Stimulated activated CD8-positive, alpha-beta memory T cell treated with anti-CD3 and anti-CD28 coated beads, Interleukin-4, amount 100 ng/mL, for 1 hour (primary cell): Measurements from ENCODE around the gene KIF26B.

Experiments
- DNase-seq, 2 donors: peaks; one replicate each; pipeline ENCODE4 v3.0.0-alpha.2; 2020; ENCODE audit warnings: low read depth in 2 of 2, low spot score in 1 of 2

The KIF26B gene

DNA sequence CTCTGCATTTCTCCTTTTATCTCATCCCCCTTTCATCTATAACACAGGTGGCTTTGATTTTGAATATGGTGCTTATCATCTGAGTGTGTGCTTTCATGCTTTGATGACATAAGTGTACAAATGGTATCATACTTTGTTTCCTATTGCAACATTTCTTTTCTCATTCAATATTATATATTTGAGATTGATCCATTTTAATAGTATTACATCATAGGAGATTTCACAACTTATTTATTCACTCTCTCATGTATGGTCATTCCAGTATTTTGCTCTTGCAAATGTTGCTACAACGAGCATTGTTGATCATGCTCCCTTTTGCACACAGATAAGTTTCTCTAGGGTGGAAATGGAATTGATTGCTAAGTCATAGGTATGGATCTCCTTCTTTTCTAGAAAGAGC, 302.8 kb downstream of the KIF26B start:
- DNase-seq: no peak

DNA sequence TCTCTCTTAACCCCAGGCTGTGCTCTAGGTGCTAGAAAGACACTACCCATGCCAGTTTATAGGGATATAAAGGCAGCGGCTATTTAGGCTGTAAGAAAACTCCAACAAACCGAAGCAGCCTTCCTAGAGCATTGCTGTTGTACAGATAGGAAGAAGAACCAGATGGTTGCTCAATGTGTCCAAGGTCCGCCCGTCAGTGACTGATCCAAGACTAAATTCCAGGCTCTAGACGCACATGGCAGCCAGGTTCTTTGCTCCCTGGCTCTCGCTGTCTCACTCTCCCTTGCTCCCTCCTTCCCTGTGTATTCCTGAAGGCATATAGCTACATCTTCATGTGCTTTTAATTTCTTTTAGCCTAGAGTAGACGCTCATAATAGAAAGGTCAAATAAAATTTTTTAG, 303.4 kb downstream of the KIF26B start:
- DNase-seq: no peak

DNA sequence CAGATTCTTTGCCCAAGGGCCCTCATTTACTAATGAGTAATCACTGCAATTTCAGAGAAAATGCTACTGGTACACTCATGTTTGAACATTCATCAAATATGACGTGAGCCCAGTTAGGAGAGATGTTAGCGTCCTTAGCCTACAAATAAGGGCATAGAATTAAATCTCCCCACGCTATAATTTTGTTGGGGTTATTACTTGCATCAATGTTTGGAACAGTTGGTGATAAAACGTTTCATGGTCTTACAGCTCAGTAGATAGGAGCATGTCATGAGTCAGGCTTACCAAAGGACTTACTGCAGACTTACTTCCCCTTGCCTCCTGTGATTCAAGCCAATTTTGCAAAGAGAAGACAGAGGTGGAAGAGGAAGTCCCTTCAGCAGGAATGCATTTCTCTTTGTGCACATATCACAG, 304.0 kb downstream of the KIF26B start:
- DNase-seq: no peak

- DNase-seq: no peak
Measured at GRCh38 chr1:245459621-245460020, 304.8 kb downstream of the KIF26B start.

GRCh38 chr1:245461681-245462080, 306.9 kb downstream of the KIF26B start:
- no peak for DNase-seq

DNA sequence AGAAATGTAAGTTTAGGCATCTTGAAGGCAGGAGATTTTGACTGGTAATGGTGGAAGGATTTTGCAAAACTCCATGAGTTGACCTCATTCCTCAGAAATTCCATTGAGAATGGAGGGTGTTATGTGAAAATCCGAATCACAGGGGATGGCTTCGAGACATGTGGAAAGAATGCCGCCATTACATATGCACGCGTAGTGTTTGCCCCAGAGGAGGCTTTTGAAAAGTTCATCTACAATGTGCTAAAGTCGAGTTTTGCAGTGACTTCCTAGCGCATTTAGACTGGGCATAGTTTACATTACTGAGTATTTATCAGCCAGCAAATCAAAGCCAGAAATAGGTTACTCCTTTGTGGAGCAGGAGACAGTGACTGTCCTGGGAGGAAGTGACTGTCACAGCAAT, 307.4 kb downstream of the KIF26B start:
- no peak for DNase-seq

- DNase-seq: no peak
Measured at GRCh38 chr1:245463392-245464165, 308.8 kb downstream of the KIF26B start.

GRCh38 chr1:245464290-245464689, 309.5 kb downstream of the KIF26B start:
- no peak for DNase-seq

- no peak for DNase-seq
Measured at GRCh38 chr1:245465666-245466065, 310.9 kb downstream of the KIF26B start.

DNA sequence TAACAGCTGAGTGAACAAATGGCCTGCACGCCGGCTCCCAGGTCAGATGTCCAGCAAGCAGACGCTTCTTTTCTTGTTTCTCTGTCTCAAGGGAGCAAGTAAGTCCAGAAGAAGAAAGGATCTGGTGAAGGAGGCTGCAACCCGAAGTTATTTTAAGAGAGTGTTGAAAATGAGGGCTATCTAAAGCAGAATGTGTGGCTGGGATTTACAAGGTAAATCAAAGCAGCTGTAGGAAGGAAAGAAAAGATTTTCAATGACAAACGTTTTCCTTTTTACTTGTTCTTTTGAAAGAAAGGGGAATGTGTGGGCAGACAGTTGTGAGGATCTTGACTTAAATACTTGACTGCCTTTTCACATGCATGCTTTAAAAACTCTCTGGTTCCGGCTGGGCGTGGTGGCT, 311.5 kb downstream of the KIF26B start:
- no peak for DNase-seq

GRCh38 chr1:245467804-245468203, 313.0 kb downstream of the KIF26B start:
- no peak for DNase-seq

GRCh38 chr1:245469006-245469405, 314.2 kb downstream of the KIF26B start:
- DNase-seq: no peak

DNA sequence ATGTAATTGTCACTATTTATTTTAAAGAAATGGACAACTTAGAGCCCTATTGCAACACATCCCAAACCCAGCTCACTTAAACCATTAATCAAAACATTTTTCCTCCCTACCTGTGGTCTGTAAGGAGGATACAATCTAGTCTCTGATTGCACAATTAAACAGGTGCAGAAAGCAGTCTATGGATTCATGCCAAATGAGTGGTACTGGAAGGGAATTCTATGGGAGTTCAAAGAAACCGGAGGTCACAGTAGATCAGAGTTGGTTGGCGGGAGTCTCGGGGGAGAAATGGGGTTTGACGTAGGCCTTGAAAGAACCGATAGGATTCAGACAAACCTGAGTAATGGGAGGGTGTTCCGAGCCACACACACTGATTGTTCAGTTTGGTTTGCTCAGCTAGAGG, 314.9 kb downstream of the KIF26B start:
- no peak for DNase-seq

DNA sequence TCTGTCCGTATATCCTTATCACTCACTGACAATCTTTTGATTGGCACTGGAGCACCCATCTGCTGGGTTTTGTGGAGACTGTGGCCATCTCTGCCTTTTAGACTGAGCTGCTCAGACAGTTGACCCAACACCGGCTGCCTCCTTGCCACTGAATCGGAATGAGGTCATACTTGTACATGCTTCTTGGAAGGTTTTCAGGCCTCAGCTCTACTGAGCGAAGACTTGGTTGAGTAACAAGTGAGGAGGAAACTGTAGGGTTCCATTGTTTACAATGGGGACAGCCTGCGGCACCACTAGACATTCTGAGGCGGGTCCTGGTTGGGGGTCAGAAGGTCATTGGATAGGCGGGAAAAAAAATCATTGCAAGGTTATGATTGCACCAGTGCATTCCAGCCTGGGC, 320.3 kb downstream of the KIF26B start:
- no peak for DNase-seq

- DNase-seq: no peak
Measured at GRCh38 chr1:245475961-245476516, 321.3 kb downstream of the KIF26B start.

- no peak for DNase-seq
Measured at GRCh38 chr1:245477941-245478340, 323.2 kb downstream of the KIF26B start.

GRCh38 chr1:245480393-245481120, 325.8 kb downstream of the KIF26B start:
- no peak for DNase-seq

DNA sequence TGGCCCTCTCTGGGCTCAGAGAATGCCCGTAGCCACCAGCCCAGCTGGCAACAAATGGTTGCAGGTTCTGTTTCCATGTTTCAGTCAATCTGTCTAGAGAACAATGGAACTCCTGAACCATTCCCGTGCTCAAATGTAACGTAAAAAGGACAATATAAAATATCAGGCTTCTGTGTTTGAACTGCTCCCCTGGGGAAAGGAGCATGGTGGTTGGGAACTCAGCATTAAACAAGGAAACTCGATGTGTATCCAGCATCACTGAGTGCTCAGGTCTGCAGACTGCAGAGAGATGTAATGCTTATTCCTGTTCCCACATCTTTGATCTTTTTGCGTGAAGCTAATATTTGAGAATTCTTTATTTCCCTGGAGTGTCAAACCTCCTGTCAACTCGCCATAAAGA, 326.5 kb downstream of the KIF26B start:
- DNase-seq: no peak

- no peak for DNase-seq
Measured at GRCh38 chr1:245483247-245483646, 328.5 kb downstream of the KIF26B start.

DNA sequence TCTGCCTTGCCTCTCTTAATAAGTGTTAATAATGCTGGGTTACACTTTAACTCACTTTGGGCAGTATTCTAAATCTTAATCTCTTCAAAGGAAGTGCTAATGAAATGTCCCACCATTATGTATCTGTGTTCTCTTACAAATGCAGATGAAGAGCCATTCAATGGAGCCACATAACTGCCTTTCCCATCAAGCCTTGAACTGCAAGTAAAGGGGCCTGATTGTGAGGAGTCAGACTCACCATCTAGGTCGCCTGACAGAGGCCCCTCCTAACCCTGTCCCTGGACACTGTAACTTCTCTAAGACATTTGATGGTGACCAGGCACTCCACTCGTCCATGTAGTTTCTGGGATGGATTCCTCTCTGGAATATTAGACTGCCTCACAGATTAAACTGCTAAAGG, 329.4 kb downstream of the KIF26B start:
- no peak for DNase-seq

- no peak for DNase-seq
Measured at GRCh38 chr1:245485996-245486395, 331.2 kb downstream of the KIF26B start.

DNA sequence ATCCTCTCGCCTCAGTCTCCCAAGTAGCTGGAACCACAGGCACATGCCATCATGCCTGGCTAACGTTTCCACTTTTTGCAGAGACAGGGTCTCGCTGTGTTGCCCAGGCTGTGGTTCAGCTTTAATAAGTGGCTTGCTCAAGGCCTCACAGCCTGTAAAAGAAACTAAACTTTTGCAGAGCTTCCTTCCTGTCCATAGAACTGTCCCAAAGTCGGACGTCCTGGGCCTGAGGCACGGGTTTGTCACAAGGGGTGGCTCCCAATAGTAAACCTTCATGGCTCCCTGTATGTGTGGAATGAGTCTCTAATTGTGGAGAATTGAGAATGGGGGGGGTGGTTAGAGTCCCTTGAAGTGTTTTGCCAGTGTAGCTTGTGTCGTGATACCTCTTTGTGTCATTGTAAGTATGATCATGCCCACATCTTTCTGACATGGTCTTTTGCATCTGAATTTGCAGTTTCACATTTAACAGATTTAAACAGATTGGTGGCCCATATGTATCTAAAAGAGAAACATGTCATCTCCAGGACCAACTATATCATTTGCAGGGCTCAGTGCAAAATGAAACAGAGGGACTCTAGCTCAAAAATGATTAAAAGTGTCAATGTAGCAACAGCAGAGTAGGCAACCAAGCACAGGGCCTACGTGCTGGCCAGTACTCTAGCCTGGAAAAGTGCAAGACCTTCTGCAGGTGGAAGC, 332.1 kb downstream of the KIF26B start:
- no peak for DNase-seq
